22Rv1 (cell line): Measurements from ENCODE around the gene ALKBH8.

Experiments used
- ZFX ChIP-seq: fragments of 450-650 bp; IDR thresholded peaks from 2 replicates; pipeline ENCODE4 v1.6.1; 2017; ENCODE audit warnings: antibody characterized with exemption, borderline replicate concordance
- TF ChIP-seq, protein P1 (sequence below): fragments of 450-650 bp; IDR thresholded peaks from 2 replicates; pipeline ENCODE4 v1.5.1; 2017; ENCODE audit warnings: mild to moderate bottlenecking

GRCh38 chr11:107547961-107548360 lies 17.6 kb downstream of the ALKBH8 start:
- TF ChIP-seq, protein P1, sequence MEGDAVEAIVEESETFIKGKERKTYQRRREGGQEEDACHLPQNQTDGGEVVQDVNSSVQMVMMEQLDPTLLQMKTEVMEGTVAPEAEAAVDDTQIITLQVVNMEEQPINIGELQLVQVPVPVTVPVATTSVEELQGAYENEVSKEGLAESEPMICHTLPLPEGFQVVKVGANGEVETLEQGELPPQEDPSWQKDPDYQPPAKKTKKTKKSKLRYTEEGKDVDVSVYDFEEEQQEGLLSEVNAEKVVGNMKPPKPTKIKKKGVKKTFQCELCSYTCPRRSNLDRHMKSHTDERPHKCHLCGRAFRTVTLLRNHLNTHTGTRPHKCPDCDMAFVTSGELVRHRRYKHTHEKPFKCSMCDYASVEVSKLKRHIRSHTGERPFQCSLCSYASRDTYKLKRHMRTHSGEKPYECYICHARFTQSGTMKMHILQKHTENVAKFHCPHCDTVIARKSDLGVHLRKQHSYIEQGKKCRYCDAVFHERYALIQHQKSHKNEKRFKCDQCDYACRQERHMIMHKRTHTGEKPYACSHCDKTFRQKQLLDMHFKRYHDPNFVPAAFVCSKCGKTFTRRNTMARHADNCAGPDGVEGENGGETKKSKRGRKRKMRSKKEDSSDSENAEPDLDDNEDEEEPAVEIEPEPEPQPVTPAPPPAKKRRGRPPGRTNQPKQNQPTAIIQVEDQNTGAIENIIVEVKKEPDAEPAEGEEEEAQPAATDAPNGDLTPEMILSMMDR, result no peak
- no peak for TF ChIP-seq ZFX
